Endodermal cell (in vitro differentiated cells): ENCODE data around the gene PLCB4. TPM values are rescaled to one million over a fixed set of nuclear protein-coding genes. Genes with fewer than 3 reads are reported as not detected.

Experiments
- DNase-seq: peaks from one replicate; pipeline ENCODE4 v3.0.0-alpha.2; 2017
- H3K27ac ChIP-seq: 2 replicates; pipeline ENCODE4 v1.5.1; 2013; ENCODE audit warnings: mild to moderate bottlenecking, low read depth, low read length, moderate library complexity
- H3K27me3 ChIP-seq: 2 replicates; pipeline ENCODE4 v1.6.1; 2013; ENCODE audit warnings: mild to moderate bottlenecking, low read length, moderate library complexity; ENCODE audit not compliant: insufficient read depth, control insufficient read depth, poor library complexity, severe bottlenecking
- H3K36me3 ChIP-seq: 2 replicates; pipeline ENCODE4 v1.7.0; 2013; ENCODE audit warnings: mild to moderate bottlenecking, low read length, moderate library complexity; ENCODE audit not compliant: control insufficient read depth, insufficient read depth
- H3K4me1 ChIP-seq: one replicate; pipeline ENCODE4 v1.7.0; 2013; ENCODE audit warnings: low read length; ENCODE audit not compliant: control insufficient read depth, insufficient read depth
- H3K4me3 ChIP-seq: 2 replicates; pipeline ENCODE4 v1.5.1; 2013; ENCODE audit warnings: mild to moderate bottlenecking, low read length, moderate library complexity
- H3K9ac ChIP-seq: 2 replicates; pipeline ENCODE4 v1.6.1; 2013; ENCODE audit warnings: mild to moderate bottlenecking, low read length, moderate library complexity; ENCODE audit not compliant: poor library complexity, severe bottlenecking; ENCODE audit errors: extremely low read depth
- H3K9me3 ChIP-seq: 2 replicates; pipeline ENCODE4 v1.6.1; 2013; ENCODE audit warnings: mild to moderate bottlenecking, low read length, moderate library complexity; ENCODE audit not compliant: control insufficient read depth
- H3K27ac Mint-ChIP-seq: 2 replicates; pipeline ENCODE4 v1.8.0; 2020; ENCODE audit warnings: mixed read lengths
- H3K27me3 Mint-ChIP-seq: 2 replicates; pipeline ENCODE4 v1.8.0; 2021; ENCODE audit warnings: mild to moderate bottlenecking, mixed read lengths; ENCODE audit not compliant: insufficient read depth
- H3K36me3 Mint-ChIP-seq: 2 replicates; pipeline ENCODE4 v1.8.0; 2020; ENCODE audit warnings: low read depth, mixed read lengths
- H3K4me1 Mint-ChIP-seq: 2 replicates; pipeline ENCODE4 v1.8.0; 2020; ENCODE audit warnings: mixed read lengths
- H3K4me3 Mint-ChIP-seq: 2 replicates; pipeline ENCODE4 v1.8.0; 2020; ENCODE audit warnings: mild to moderate bottlenecking, moderate library complexity, mixed read lengths
- H3K9me3 Mint-ChIP-seq: 2 replicates; pipeline ENCODE4 v1.8.0; 2020; ENCODE audit warnings: mild to moderate bottlenecking, mixed read lengths
- whole genome bisulfite sequencing, 2 experiments: methylation state at CpG; one replicate each; pipeline versions ENCODE4 v1.1.5 to v1.1.7; 2013; ENCODE audit warnings: missing lambda C conversion rate in 2 of 2, mixed read lengths in 1 of 2; ENCODE audit not compliant: insufficient coverage in 1 of 2, insufficient read length in 1 of 2; 5-methylcytosine and 5-hydroxymethylcytosine counted together
- total RNA-seq, 2 donors: library from RNA; stranded (reverse); fragmentation: NEBNext Ultra II Directional in 1 of 2; extraction: Animal tissue kit (Norgen Biotek cat#: 25700) in 1 of 2; gene quantifications; 2 replicates in 1 of 2; 3 replicates in 1 of 2; pipeline ENCODE4 v1.2.1, GENCODE V29; 2021
- TF ChIP-seq, protein P1 (sequence below): fragments of 200-600 bp; sonication (generic); conservative IDR thresholded peaks from 2 replicates; pipeline ENCODE4 v1.5.0; 2021; ENCODE audit warnings: antibody characterized with exemption, mild to moderate bottlenecking

PLCB4 gene
- total RNA-seq, 2 donors from 2014 or later = 14.4 to 14.6 TPM

DNA sequence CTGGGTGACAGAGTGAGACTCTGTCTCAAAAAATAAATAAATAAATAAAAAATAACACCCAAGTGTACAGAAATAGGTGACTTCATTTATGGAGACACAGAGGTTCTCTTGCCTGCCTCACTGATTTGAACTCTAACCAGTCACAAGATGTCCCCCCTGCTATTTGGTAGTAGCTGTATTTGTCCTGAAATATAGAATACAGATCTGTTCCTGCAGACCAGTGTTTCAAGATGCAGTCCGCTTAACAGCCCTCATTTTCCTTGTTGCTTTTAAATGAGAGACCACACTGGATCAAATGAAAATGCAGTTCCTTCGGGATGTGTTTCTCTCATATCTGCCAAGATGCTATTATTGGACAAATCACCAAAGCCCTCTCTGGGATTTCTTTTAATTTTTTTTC is 7.6 kb downstream of the PLCB4 start:
- Mint-ChIP-seq H3K27ac (no peak overlapping the region), H3K27me3 (no peaks in the 10 kb centered on the region), H3K36me3 (no peaks in the 10 kb centered on the region), H3K4me1 (peaks cover 40% of the 10 kb centered on the region), H3K9me3 (no peaks in the 10 kb centered on the region), H3K4me3 (no peak overlapping the region)
- TF ChIP-seq, protein P1, sequence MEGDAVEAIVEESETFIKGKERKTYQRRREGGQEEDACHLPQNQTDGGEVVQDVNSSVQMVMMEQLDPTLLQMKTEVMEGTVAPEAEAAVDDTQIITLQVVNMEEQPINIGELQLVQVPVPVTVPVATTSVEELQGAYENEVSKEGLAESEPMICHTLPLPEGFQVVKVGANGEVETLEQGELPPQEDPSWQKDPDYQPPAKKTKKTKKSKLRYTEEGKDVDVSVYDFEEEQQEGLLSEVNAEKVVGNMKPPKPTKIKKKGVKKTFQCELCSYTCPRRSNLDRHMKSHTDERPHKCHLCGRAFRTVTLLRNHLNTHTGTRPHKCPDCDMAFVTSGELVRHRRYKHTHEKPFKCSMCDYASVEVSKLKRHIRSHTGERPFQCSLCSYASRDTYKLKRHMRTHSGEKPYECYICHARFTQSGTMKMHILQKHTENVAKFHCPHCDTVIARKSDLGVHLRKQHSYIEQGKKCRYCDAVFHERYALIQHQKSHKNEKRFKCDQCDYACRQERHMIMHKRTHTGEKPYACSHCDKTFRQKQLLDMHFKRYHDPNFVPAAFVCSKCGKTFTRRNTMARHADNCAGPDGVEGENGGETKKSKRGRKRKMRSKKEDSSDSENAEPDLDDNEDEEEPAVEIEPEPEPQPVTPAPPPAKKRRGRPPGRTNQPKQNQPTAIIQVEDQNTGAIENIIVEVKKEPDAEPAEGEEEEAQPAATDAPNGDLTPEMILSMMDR = no peak
- peaks cover 22% of the 10 kb centered on the region for H3K4me1 ChIP-seq
- H3K4me3 ChIP-seq = no peak overlapping the region
- H3K9ac ChIP-seq = no peak overlapping the region
- no peaks in the 10 kb centered on the region for H3K27me3 ChIP-seq
- H3K9me3 ChIP-seq = no peaks in the 10 kb centered on the region
- no peak for DNase-seq
- H3K27ac ChIP-seq = no peak overlapping the region
- H3K36me3 ChIP-seq = no peaks in the 10 kb centered on the region
- WGBS, 2 experiments = 95% methylated on average over 2 of the region's 2 CpGs

DNA sequence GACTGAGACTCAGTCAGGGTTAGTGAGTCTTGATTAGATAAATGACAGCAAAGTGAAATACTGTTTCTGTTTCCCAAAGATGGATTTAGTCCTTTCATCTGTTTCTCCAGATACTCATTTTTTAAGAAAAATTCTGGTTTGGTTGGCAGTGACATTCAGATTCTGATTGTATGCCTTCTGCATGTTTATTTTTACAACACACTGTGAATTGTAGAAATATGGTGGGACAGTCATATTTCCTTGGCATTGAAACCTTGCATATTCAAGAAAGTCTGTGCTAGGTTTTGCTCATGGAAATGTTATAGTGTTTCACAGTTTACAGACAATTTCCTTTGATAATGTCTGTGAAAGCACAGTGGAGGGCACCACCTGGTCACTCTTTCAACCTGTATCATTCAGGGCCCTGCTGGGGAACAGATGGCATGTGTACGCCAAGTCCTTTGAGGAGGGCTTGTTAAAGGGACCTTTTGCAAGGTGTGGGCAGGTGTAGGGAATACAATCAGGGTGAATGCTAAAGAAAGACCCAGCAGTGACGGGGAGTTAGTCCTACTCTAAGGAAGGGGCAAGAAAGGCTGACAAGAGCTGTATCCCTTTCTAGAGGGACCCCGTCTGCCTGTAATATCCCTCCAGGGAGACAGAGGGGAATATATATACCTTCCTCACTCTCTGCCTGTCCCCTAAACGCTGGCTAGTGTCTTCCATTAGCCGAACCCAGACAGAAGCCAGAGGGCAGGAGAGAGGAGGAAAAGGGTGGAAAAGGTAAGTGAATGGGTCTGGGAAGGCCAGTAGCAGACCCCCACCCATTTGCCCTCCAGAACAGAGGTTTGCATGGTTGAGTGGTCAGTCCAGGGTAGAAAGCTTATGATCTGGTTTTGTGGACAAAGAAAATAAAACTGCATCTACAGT is 10.2 kb downstream of the PLCB4 start:
- H3K27me3 ChIP-seq = no peaks in the 10 kb centered on the region
- no peak overlapping the region for H3K27ac ChIP-seq
- Mint-ChIP-seq H3K36me3 (no peaks in the 10 kb centered on the region), H3K27ac (no peak overlapping the region), H3K4me3 (no peak overlapping the region), H3K9me3 (no peaks in the 10 kb centered on the region), H3K4me1 (peaks cover 20% of the 10 kb centered on the region), H3K27me3 (no peaks in the 10 kb centered on the region)
- WGBS, 2 experiments = 79 to 88% methylated on average over 1 to 4 of the region's 5 CpGs
- H3K4me3 ChIP-seq = no peak overlapping the region
- no peaks in the 10 kb centered on the region for H3K9me3 ChIP-seq
- H3K4me1 ChIP-seq = peaks cover 8% of the 10 kb centered on the region
- TF ChIP-seq, protein P1 = peak; percentile 39
- H3K9ac ChIP-seq = no peak overlapping the region
- no peak for DNase-seq
- H3K36me3 ChIP-seq = no peaks in the 10 kb centered on the region

DNA sequence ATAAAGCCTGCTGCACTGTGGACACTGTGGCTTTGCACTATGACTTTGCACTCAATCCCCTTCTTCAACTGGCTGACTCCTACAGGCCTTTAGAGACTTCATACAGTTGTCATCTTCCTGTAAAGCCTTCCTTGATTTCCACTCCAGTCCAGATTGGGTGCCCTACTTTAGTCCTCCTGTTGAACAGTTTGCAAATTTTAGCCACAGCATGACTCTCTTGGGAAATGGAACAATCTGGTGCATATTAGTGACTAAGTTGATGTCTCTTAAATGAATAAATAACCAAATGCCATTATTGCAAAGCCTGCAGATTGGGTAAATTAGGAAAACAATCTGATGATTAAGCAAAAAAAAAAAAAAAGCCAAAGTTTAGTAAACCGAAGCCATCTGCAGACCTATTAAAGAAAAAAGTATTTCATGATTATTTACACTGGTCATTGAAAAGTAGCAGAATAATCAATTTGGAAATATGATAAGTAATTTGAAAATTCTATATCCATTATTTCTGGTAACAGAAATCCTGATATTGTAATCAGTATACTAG is 12.6 kb downstream of the PLCB4 start:
- H3K36me3 ChIP-seq = no peaks in the 10 kb centered on the region
- no peak overlapping the region for H3K27ac ChIP-seq
- no peaks in the 10 kb centered on the region for H3K27me3 Mint-ChIP-seq
- no peaks in the 10 kb centered on the region for H3K36me3 Mint-ChIP-seq
- no peak for DNase-seq
- WGBS, 2 experiments = no CpG with 5 or more reads among the region's 1 CpG
- H3K4me3 ChIP-seq = no peak overlapping the region
- no peak overlapping the region for H3K4me3 Mint-ChIP-seq
- no peaks in the 10 kb centered on the region for H3K9me3 ChIP-seq
- H3K4me1 ChIP-seq = no peaks in the 10 kb centered on the region
- TF ChIP-seq, protein P1 = no peak
- H3K27me3 ChIP-seq = no peaks in the 10 kb centered on the region
- peaks cover 6% of the 10 kb centered on the region for H3K4me1 Mint-ChIP-seq
- no peak overlapping the region for H3K9ac ChIP-seq
- H3K27ac Mint-ChIP-seq = no peak overlapping the region
- H3K9me3 Mint-ChIP-seq = no peaks in the 10 kb centered on the region
